ENCODE data around the gene SPEN. TPM values are rescaled to one million over a fixed set of nuclear protein-coding genes. Genes with fewer than 3 reads are reported as not detected.

Gene SPEN
- total and polyA plus RNA-seq, 2 of the 13 experiments (the other 11 are each of a cell fraction or from before 2014, with no cell fraction given), result 4.8 to 14.0 TPM

- TF ChIP-seq ZNF577 (CRISPR knock-in tag; IDR thresholded peaks at IDR 0.05; ENCODE audit: borderline replicate concordance, low read depth) (no peak), BHLHE40 (IDR thresholded peaks at IDR 0.05; ENCODE audit: low read length) (peak; percentile 81), TAF15 (IDR thresholded peaks at IDR 0.05; ENCODE audit: low read depth, low read length, poor library complexity, severe bottlenecking) (no peak), ZNF780A (CRISPR knock-in tag; IDR thresholded peaks at IDR 0.05) (no peak; the same call in 1 of the 2 replicates), SRSF4 (IDR thresholded peaks at IDR 0.05; ENCODE audit: low read depth, low read length, poor library complexity, severe bottlenecking) (no peak), DNMT3B (CRISPR knock-in tag; conservative IDR thresholded peaks at IDR 0.05) (no peak), ZBTB38 (CRISPR knock-in tag; IDR thresholded peaks at IDR 0.05) (peak; percentile 82), ZNF770 (CRISPR knock-in tag; IDR thresholded peaks at IDR 0.05) (peak; percentile 92), AHR (CRISPR knock-in tag; IDR thresholded peaks at IDR 0.05) (no peak; the same call in 1 of the 2 replicates), SNRNP70 (IDR thresholded peaks at IDR 0.05; ENCODE audit: low read depth, low read length) (no peak), CC2D1A (CRISPR knock-in tag; IDR thresholded peaks at IDR 0.05) (no peak), ZNF276 (CRISPR knock-in tag; IDR thresholded peaks at IDR 0.05; ENCODE audit: low read depth) (no peak), PTBP1 (IDR thresholded peaks at IDR 0.05; ENCODE audit: low read depth, low read length, poor library complexity, severe bottlenecking) (no peak), DMTF1 (CRISPR knock-in tag; IDR thresholded peaks at IDR 0.05) (no peak), ZNF639 (CRISPR knock-in tag; conservative IDR thresholded peaks at IDR 0.05) (no peak), BORCS8-MEF2B (CRISPR knock-in tag; IDR thresholded peaks at IDR 0.05) (no peak), KLF6 (CRISPR knock-in tag; IDR thresholded peaks at IDR 0.05) (no peak), BATF2 (CRISPR knock-in tag; IDR thresholded peaks at IDR 0.05) (no peak), ARNT (IDR thresholded peaks at IDR 0.05) (no peak), ZNF17 (CRISPR knock-in tag; IDR thresholded peaks at IDR 0.05) (no peak), ZFP1 (CRISPR knock-in tag; IDR thresholded peaks at IDR 0.05) (no peak), SMARCC2 (IDR thresholded peaks at IDR 0.05) (no peak)
Observed at GRCh38 chr1:15799928-15800835, 47.3 kb upstream of the SPEN start (continued).
